ENCODE measurements around the gene COPS2.
A peak's percentile ranks its signal among the peaks of the same experiment; 100 is the strongest.

Gene COPS2

DNA sequence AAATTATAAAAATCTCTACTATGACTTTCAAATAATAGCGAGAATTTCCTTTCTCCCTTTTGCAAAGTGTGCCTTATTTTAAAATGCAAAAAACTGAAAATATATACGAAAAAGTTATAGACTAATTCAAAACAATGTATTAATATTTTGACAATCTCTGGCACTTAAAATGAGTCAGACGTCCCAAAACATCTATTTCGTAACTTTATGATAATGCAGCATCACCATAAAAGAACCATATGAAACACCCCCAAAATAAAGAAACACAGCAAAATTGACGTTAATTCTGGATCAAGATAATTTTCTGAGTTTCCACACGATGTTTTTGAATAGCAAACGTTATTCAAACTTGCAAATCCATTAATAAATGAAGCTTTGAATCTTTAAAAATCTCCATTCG, 1.0 kb downstream of the COPS2 start:
- peaks cover 12% of the 10 kb centered on the region for H3K4me1 ChIP-seq (ENCODE audit: control insufficient read depth, insufficient read depth, low read length)
- peak overlapping the region; percentile 86 for H3K4me3 ChIP-seq (ENCODE audit: low read length)
- no peaks in the 10 kb centered on the region for H3K9me3 ChIP-seq (replicated peaks; ENCODE audit: low read length)
- H3K27me3 ChIP-seq (ENCODE audit: control insufficient read depth, insufficient read depth, low read length), result no peaks in the 10 kb centered on the region
- H3K9ac ChIP-seq (ENCODE audit: low read depth, low read length), result peak overlapping the region; percentile 94
- H3K4me2 ChIP-seq (ENCODE audit: low read length), result peak overlapping the region; percentile 76
- H3K36me3 ChIP-seq (ENCODE audit: insufficient read depth, low read length), result peaks cover 10% of the 10 kb centered on the region

DNA sequence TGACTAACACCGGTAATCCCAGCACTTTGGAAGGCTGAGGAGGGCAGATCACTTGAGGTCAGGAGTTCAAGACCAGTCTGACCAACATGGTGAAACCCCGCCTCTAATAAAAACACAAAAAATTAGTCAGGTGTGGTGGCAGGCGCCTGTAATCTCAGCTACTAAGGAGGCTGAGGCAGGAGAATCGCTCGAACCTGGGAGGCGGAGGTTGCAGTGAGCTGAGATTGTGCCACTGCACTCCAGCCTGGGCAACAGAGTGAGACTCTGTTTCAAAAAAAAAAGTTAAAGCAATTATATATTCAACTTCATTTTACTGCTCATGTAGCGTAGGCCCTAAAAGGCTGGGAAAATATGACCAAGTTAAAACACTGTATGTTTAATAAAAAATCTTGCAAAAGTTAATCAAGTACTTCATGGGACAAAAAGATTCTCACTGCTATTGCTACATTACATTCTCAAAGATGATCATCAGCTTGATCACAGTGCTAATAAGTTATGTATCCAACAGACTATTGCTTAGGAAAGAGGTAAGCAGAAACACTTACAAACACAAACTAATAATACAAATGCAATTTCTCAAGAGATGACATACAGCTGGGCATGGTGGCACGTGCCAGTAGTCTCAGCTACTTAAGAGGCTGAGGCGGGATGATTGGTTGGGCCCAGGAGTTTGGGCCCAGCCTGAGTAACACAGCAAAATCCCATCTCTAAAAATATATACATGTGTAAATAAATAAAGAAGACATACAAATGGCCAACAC, 2.7 kb downstream of the COPS2 start:
- Histone ChIP-seq H3K9ac (ENCODE audit: low read depth, low read length) (no peak overlapping the region), H3K4me1 (ENCODE audit: control insufficient read depth, insufficient read depth, low read length) (peaks cover 19% of the 10 kb centered on the region), H3K9me3 (replicated peaks; ENCODE audit: low read length) (no peaks in the 10 kb centered on the region), H3K27me3 (ENCODE audit: control insufficient read depth, insufficient read depth, low read length) (no peaks in the 10 kb centered on the region), H3K36me3 (ENCODE audit: insufficient read depth, low read length) (peaks cover 14% of the 10 kb centered on the region), H3K4me2 (ENCODE audit: low read length) (peak overlapping the region; percentile 76), H3K4me3 (ENCODE audit: low read length) (no peak overlapping the region)

DNA sequence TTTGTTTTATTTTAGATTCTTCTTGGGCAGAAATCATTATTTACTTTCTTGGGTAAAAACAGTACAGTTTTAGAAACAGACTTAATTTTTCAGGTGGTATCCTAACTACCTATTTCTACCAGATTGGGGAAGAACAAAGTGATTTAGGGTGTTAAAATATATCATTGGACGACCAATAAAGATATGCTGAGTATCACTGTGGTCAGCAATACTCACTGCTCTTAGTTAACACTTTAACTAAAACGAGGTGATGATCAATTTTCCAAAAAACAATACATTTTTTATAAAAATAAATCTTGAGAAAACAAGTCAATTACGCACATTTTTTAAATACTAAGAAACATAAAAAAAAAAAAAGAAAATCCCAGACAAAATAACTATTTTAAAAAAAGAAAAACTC, 3.6 kb downstream of the COPS2 start:
- peaks cover 19% of the 10 kb centered on the region for H3K4me1 ChIP-seq (ENCODE audit: control insufficient read depth, insufficient read depth, low read length)

DNA sequence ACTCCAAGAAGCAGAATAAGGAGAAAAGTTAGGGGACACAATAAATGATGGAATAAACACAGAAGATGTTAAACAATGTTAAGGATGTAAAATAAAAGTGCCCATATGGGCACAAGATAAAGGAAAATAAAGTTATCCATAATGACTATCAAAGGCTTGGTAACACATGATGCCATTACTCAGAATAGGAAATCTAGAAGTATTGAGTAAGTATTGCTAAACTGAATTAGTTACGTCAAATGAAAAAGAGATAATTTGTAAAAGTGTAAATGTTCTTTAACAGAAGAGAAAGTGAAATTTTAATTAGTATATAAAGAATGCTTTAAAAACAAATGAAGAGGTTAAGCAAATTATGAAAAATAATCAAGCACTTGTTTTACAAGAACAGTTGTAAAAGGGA, 6.7 kb downstream of the COPS2 start:
- no peak overlapping the region for H3K9ac ChIP-seq (ENCODE audit: low read depth, low read length)
- peaks cover 23% of the 10 kb centered on the region for H3K4me1 ChIP-seq (ENCODE audit: control insufficient read depth, insufficient read depth, low read length)
- no peak overlapping the region for H3K4me2 ChIP-seq (ENCODE audit: low read length)
- H3K36me3 ChIP-seq (ENCODE audit: insufficient read depth, low read length), result peaks cover 21% of the 10 kb centered on the region
- H3K27me3 ChIP-seq (ENCODE audit: control insufficient read depth, insufficient read depth, low read length), result no peaks in the 10 kb centered on the region
- H3K4me3 ChIP-seq (ENCODE audit: low read length), result no peak overlapping the region
- no peaks in the 10 kb centered on the region for H3K9me3 ChIP-seq (replicated peaks; ENCODE audit: low read length)

More for the DNA sequence above, 3.6 kb downstream of the COPS2 start:
- no peak overlapping the region for H3K9ac ChIP-seq (ENCODE audit: low read depth, low read length)
- no peak overlapping the region for H3K4me3 ChIP-seq (ENCODE audit: low read length)
- H3K27me3 ChIP-seq (ENCODE audit: control insufficient read depth, insufficient read depth, low read length), result no peaks in the 10 kb centered on the region
- H3K4me2 ChIP-seq (ENCODE audit: low read length), result no peak overlapping the region
- H3K9me3 ChIP-seq (replicated peaks; ENCODE audit: low read length), result no peaks in the 10 kb centered on the region
- peaks cover 14% of the 10 kb centered on the region for H3K36me3 ChIP-seq (ENCODE audit: insufficient read depth, low read length)

DNA sequence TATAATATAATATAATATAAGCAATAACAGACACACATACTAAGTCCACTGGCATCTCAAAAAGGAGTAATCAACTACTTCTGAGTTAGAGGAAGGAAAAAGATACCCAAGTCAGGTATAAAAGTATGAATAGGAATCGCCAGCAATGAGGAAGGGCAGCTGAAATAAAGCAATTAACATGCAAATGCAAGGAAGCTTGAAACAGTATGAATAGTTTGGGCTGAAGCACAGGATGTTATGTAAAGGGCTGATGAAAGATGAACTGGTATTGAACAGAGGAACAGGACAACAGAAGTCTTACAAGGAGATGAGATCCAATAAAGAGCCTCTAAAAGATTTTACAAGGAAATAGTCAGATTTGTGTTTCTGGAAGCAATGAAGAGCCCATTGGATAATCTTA, 7.1 kb downstream of the COPS2 start:
- no peak overlapping the region for H3K4me3 ChIP-seq (ENCODE audit: low read length)
- peaks cover 25% of the 10 kb centered on the region for H3K36me3 ChIP-seq (ENCODE audit: insufficient read depth, low read length)
- H3K4me1 ChIP-seq (ENCODE audit: control insufficient read depth, insufficient read depth, low read length), result peaks cover 19% of the 10 kb centered on the region
- no peak overlapping the region for H3K4me2 ChIP-seq (ENCODE audit: low read length)
- no peak overlapping the region for H3K9ac ChIP-seq (ENCODE audit: low read depth, low read length)
- no peaks in the 10 kb centered on the region for H3K27me3 ChIP-seq (ENCODE audit: control insufficient read depth, insufficient read depth, low read length)
- no peaks in the 10 kb centered on the region for H3K9me3 ChIP-seq (replicated peaks; ENCODE audit: low read length)

DNA sequence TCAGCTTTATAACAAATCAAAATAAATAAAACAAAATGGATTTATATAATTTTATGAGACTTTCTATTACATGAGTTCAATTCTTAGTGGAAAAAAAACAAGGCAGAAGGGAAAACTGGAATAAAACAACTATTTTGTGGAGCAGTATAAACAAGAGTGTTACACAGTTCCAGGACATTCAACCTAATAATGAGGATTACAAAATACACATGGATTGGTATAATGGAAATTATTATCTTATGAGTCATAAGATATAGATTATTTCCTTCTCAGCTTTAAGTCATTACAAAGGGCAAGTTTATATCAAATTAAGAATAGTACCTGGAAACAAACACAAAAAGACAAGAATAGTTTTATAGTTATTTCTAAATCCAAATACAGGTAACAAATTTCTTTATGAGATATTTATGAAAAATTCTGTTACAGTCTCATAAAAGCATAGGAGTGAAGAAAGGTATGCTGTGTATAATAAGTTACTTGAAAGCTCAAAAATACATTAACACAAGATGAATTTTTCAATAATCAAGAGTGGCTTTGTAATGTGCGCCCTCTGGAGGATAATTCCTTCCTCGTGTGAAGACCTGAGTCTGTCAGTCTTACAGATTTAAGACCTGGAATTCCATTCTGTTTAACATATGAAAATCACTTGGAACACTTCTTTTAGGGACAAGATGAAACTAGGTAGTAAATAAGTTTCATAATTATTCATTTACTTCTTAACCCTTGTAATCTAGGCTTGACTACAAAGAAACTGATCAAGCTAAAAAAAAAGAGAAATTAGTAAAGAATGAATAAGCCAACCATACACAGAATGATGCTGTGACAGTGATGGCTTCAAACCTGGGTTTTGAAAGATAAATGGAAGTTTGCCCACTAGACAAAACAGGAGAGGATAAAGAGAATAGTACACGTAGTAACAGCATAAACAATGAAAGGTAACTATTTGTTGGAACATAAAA, 9.5 kb downstream of the COPS2 start:
- Histone ChIP-seq H3K4me3 (ENCODE audit: low read length) (no peak overlapping the region), H3K4me2 (ENCODE audit: low read length) (peak overlapping the region; percentile 11), H3K27me3 (ENCODE audit: control insufficient read depth, insufficient read depth, low read length) (no peaks in the 10 kb centered on the region), H3K36me3 (ENCODE audit: insufficient read depth, low read length) (peaks cover 46% of the 10 kb centered on the region), H3K9me3 (replicated peaks; ENCODE audit: low read length) (no peaks in the 10 kb centered on the region), H3K4me1 (ENCODE audit: control insufficient read depth, insufficient read depth, low read length) (peaks cover 15% of the 10 kb centered on the region), H3K9ac (ENCODE audit: low read depth, low read length) (peak overlapping the region; percentile 24)

DNA sequence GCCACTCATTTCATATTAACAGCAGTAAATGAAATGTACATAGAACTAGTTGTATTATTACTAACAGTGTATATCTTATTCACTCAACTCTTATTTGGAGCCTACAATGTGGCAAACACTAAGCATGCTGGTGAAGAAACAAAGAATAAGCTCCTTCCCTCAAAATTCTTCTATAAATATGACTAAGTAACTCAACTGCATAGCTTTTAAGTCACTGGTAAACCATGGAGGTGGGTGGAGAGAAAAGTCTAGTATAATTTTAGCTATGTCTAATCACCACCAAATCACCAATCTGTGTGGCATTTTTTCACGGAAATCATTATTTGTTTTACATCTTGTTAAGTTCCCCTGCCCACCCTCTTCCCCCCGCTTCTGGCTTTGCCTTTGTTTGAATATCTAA, 17.5 kb downstream of the COPS2 start:
- no peaks in the 10 kb centered on the region for H3K9me3 ChIP-seq (replicated peaks; ENCODE audit: low read length)
- H3K27me3 ChIP-seq (ENCODE audit: control insufficient read depth, insufficient read depth, low read length), result no peaks in the 10 kb centered on the region
- H3K4me3 ChIP-seq (ENCODE audit: low read length), result no peak overlapping the region
- H3K36me3 ChIP-seq (ENCODE audit: insufficient read depth, low read length), result peaks cover 60% of the 10 kb centered on the region
- H3K4me1 ChIP-seq (ENCODE audit: control insufficient read depth, insufficient read depth, low read length), result peaks cover 48% of the 10 kb centered on the region
- H3K9ac ChIP-seq (ENCODE audit: low read depth, low read length), result peak overlapping the region; percentile 58
- peak overlapping the region; percentile 34 for H3K4me2 ChIP-seq (ENCODE audit: low read length)

DNA sequence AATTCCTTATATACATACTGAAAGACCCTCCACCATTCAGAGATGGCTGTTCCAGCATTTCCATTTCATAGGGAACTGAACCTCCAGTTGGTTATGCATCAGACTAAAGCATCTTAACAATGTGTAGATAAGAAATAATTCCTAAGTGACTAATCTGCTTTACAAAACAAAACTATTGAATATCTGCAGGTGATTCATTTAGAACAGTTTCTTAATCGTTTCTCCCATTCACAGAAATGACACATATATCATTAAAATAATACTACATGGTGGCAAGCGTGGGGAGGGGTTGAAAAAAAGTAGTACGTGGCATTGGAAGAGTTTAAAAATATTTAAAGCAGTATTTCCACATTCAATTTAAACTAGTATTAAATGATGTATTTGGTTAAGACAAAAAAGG, 19.5 kb downstream of the COPS2 start:
- Histone ChIP-seq H3K4me2 (ENCODE audit: low read length) (peak overlapping the region; percentile 59), H3K27me3 (ENCODE audit: control insufficient read depth, insufficient read depth, low read length) (no peaks in the 10 kb centered on the region), H3K9ac (ENCODE audit: low read depth, low read length) (peak overlapping the region; percentile 70), H3K36me3 (ENCODE audit: insufficient read depth, low read length) (peaks cover 61% of the 10 kb centered on the region), H3K9me3 (replicated peaks; ENCODE audit: low read length) (no peaks in the 10 kb centered on the region), H3K4me1 (ENCODE audit: control insufficient read depth, insufficient read depth, low read length) (peaks cover 48% of the 10 kb centered on the region), H3K4me3 (ENCODE audit: low read length) (peak overlapping the region; percentile 54)

DNA sequence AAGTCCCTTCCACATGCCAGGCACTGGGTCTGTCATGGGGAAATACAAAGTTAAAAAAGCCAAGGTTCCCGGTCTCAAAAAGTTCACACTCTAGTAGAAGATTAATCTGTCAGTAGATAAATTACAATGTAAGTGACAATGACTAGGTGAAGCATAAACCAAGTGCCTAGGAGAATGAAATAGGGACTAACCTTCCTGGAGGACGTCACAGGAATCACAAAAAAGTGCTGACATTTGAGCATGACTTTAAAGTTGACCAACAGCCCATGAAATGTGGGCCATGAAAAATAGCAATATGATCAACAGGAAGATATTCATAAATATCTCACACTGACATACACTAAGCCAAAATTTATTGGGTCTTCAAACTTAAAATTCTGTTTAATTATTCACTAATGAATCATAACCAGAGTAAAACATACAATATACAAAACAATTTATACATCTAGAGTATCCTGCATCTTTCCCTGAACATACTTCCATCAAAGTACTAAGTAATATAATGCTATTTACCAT, 20.0 kb downstream of the COPS2 start:
- Histone ChIP-seq H3K27me3 (ENCODE audit: control insufficient read depth, insufficient read depth, low read length) (no peaks in the 10 kb centered on the region), H3K4me1 (ENCODE audit: control insufficient read depth, insufficient read depth, low read length) (peaks cover 48% of the 10 kb centered on the region), H3K9me3 (replicated peaks; ENCODE audit: low read length) (no peaks in the 10 kb centered on the region), H3K36me3 (ENCODE audit: insufficient read depth, low read length) (peaks cover 61% of the 10 kb centered on the region), H3K9ac (ENCODE audit: low read depth, low read length) (peak overlapping the region; percentile 70), H3K4me3 (ENCODE audit: low read length) (peak overlapping the region; percentile 54), H3K4me2 (ENCODE audit: low read length) (peak overlapping the region; percentile 59)

DNA sequence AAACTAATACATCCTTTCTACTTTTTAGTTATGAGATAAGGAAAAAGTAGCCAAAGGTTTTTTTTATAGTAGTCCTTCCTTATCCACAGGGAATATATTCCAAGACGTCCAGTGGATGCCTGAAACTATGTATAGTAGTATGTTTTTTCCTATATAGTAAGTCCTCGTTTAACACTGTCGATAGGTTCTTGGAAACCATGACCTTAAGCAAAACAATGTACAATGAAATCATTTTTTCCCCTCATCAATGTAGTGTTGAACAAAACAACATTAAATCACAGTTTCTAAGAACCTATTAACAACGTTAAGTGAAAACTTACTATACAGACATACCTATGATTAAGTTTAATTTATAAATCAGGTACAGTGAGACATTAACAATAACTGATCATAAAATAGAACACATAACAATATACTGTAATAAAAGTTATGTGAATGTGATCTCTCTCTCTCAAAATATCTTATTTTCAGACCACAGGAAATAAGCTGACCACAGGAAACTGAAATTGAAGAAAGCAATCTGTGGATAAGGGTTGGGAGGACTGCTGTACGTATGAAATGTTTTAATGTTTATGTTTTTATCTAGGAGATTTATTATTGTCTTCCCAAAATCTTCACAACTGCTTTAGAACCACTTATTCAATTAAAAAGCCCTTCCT, 20.6 kb downstream of the COPS2 start:
- peaks cover 48% of the 10 kb centered on the region for H3K4me1 ChIP-seq (ENCODE audit: control insufficient read depth, insufficient read depth, low read length)
- peak overlapping the region; percentile 59 for H3K4me2 ChIP-seq (ENCODE audit: low read length)
- H3K4me3 ChIP-seq (ENCODE audit: low read length), result peak overlapping the region; percentile 54
- no peaks in the 10 kb centered on the region for H3K27me3 ChIP-seq (ENCODE audit: control insufficient read depth, insufficient read depth, low read length)
- no peaks in the 10 kb centered on the region for H3K9me3 ChIP-seq (replicated peaks; ENCODE audit: low read length)
- peaks cover 64% of the 10 kb centered on the region for H3K36me3 ChIP-seq (ENCODE audit: insufficient read depth, low read length)
- H3K9ac ChIP-seq (ENCODE audit: low read depth, low read length), result peak overlapping the region; percentile 70

DNA sequence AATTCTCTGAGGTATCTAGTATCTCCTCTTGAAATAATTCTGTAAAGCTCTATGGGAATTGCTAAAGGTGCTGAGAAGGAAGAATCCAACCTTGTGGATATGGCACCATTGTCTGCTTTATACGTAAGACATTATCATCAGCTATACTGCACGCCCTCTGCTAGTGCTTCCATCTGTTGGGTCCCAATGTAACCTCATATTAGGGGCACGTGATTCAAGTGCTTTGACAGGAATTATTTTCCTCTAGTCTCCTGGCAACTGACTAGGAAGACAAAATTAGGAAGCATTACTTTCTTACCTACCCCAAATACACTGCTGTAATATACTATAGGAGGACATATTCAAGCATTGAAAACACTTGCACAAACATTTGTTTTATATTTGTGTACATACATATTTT, 24.0 kb downstream of the COPS2 start:
- H3K36me3 ChIP-seq (ENCODE audit: insufficient read depth, low read length), result peaks cover 82% of the 10 kb centered on the region
- H3K9me3 ChIP-seq (replicated peaks; ENCODE audit: low read length), result no peaks in the 10 kb centered on the region
- no peak overlapping the region for H3K9ac ChIP-seq (ENCODE audit: low read depth, low read length)

More for the DNA sequence above, 24.0 kb downstream of the COPS2 start:
- H3K4me3 ChIP-seq (ENCODE audit: low read length), result no peak overlapping the region
- peaks cover 21% of the 10 kb centered on the region for H3K4me1 ChIP-seq (ENCODE audit: control insufficient read depth, insufficient read depth, low read length)
- no peak overlapping the region for H3K4me2 ChIP-seq (ENCODE audit: low read length)
- H3K27me3 ChIP-seq (ENCODE audit: control insufficient read depth, insufficient read depth, low read length), result no peaks in the 10 kb centered on the region

Data from skeletal muscle satellite cell (primary cell).